Osteoblast (primary cell): ENCODE results near the gene SWAP70. TPM values are rescaled to one million over a fixed set of nuclear protein-coding genes. Genes with fewer than 3 reads are reported as not detected.

Experiments used
- DNase-seq: peaks from one replicate; pipeline ENCODE4 v3.0.0; 2011; ENCODE audit warnings: low spot score, mixed read lengths; ENCODE audit not compliant: insufficient read length; ENCODE audit errors: missing footprints
- H2AFZ ChIP-seq: 2 replicates; pipeline ENCODE4 v1.6.0; 2011; ENCODE audit warnings: mild to moderate bottlenecking, low read length
- H3K27ac ChIP-seq: 2 replicates; pipeline ENCODE4 v1.5.1; 2011; ENCODE audit warnings: mild to moderate bottlenecking, low read depth, low read length, moderate library complexity
- H3K27me3 ChIP-seq: 2 replicates; pipeline ENCODE4 v1.6.0; 2012; ENCODE audit warnings: mild to moderate bottlenecking, control low read depth, inconsistent platforms, low read length, moderate library complexity; ENCODE audit not compliant: insufficient read depth
- H3K36me3 ChIP-seq: 2 replicates; pipeline ENCODE4 v1.5.1; 2011; ENCODE audit warnings: mild to moderate bottlenecking, low read length, control low read depth, moderate library complexity; ENCODE audit not compliant: insufficient read depth
- H3K4me1 ChIP-seq: 2 replicates; pipeline ENCODE4 v1.5.1; 2011; ENCODE audit warnings: mild to moderate bottlenecking, low read length, control low read depth, moderate library complexity; ENCODE audit not compliant: insufficient read depth
- H3K4me2 ChIP-seq: 2 replicates; pipeline ENCODE4 v1.6.0; 2011; ENCODE audit warnings: mild to moderate bottlenecking, low read length; ENCODE audit not compliant: insufficient read depth
- H3K4me3 ChIP-seq: fragments of 200-600 bp; sonication (generic); 3 replicates; pipeline ENCODE4 v1.5.1; 2012; ENCODE audit warnings: mild to moderate bottlenecking, low read length, inconsistent platforms; ENCODE audit not compliant: insufficient read depth
- H3K79me2 ChIP-seq: 2 replicates; pipeline ENCODE4 v1.6.0; 2012; ENCODE audit warnings: mild to moderate bottlenecking, low read length, control low read depth, inconsistent platforms; ENCODE audit not compliant: insufficient read depth
- H3K9me3 ChIP-seq: 2 replicates; pipeline ENCODE4 v1.5.1; 2011; ENCODE audit warnings: low read depth, low read length, control low read depth
- H4K20me1 ChIP-seq: 2 replicates; pipeline ENCODE4 v1.6.0; 2012; ENCODE audit warnings: mild to moderate bottlenecking, low read length, control low read depth; ENCODE audit not compliant: insufficient read depth
- CTCF ChIP-seq: IDR thresholded peaks from 2 replicates; pipeline ENCODE4 v1.5.1; 2011; ENCODE audit warnings: mild to moderate bottlenecking, low read depth, low read length, moderate library complexity; ENCODE audit errors: extremely low read depth
- total RNA-seq: library from RNA; depleted of rRNA; stranded (reverse); fragments of >200 nt; gene quantifications from 2 replicates; pipeline ENCODE4 v1.2.3, GENCODE V29; 2012

SWAP70 gene
- total RNA-seq, 1 donor = 62.2 TPM

- no peak for TF ChIP-seq CTCF
- no peak overlapping the region for H3K4me2 ChIP-seq
Observed at GRCh38 chr11:9629064-9629463, 34.8 kb upstream of the SWAP70 start.

GRCh38 chr11:9633679-9634078, 30.2 kb upstream of the SWAP70 start:
- no peak for DNase-seq
- Histone ChIP-seq H2AFZ (no peak overlapping the region), H3K27ac (no peak overlapping the region), H4K20me1 (no peaks in the 10 kb centered on the region), H3K4me1 (no peaks in the 10 kb centered on the region), H3K27me3 (no peaks in the 10 kb centered on the region), H3K9me3 (no peaks in the 10 kb centered on the region), H3K4me2 (no peak overlapping the region), H3K36me3 (no peaks in the 10 kb centered on the region), H3K79me2 (no peaks in the 10 kb centered on the region), H3K4me3 (no peak overlapping the region)
- no peak for TF ChIP-seq CTCF

More at GRCh38 chr11:9629064-9629463, 34.8 kb upstream of the SWAP70 start:
- Histone ChIP-seq H2AFZ (no peak overlapping the region), H3K79me2 (no peaks in the 10 kb centered on the region), H3K4me3 (no peak overlapping the region), H4K20me1 (no peaks in the 10 kb centered on the region), H3K27me3 (no peaks in the 10 kb centered on the region), H3K27ac (no peak overlapping the region), H3K36me3 (no peaks in the 10 kb centered on the region), H3K9me3 (no peaks in the 10 kb centered on the region), H3K4me1 (no peaks in the 10 kb centered on the region)
- DNase-seq = no peak

DNA sequence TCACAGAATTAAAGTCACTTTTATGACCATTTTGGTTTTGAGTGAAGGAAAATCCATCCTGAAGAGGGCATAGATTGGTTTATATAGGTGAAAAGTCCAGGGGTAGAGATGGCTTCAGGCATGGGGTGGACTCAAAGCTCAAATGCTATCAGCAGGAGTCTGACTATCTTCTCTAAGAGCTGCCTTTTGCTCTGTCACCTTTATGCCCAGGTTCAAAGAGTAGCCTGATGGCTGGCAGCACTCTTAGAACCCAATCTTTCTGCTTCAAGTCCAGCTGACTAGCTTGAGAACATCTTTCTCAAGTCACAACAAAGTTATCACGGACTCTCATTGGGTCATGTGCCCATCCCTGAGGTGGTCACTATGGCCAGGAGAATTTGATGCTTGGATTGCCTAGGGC, 27.2 kb upstream of the SWAP70 start:
- no peaks in the 10 kb centered on the region for H3K36me3 ChIP-seq
- no peaks in the 10 kb centered on the region for H3K27me3 ChIP-seq
- H3K9me3 ChIP-seq = no peaks in the 10 kb centered on the region
- H3K4me2 ChIP-seq = no peak overlapping the region
- no peaks in the 10 kb centered on the region for H4K20me1 ChIP-seq
- no peak overlapping the region for H3K4me3 ChIP-seq
- no peaks in the 10 kb centered on the region for H3K4me1 ChIP-seq
- no peak overlapping the region for H2AFZ ChIP-seq
- no peak overlapping the region for H3K27ac ChIP-seq
- no peak for DNase-seq
- H3K79me2 ChIP-seq = no peaks in the 10 kb centered on the region
- TF ChIP-seq CTCF = no peak

GRCh38 chr11:9639099-9639498, 24.8 kb upstream of the SWAP70 start:
- Histone ChIP-seq H3K36me3 (no peaks in the 10 kb centered on the region), H2AFZ (no peak overlapping the region), H3K27me3 (no peaks in the 10 kb centered on the region), H3K4me2 (no peak overlapping the region), H4K20me1 (no peaks in the 10 kb centered on the region), H3K4me1 (no peaks in the 10 kb centered on the region), H3K9me3 (no peaks in the 10 kb centered on the region), H3K4me3 (no peak overlapping the region), H3K27ac (no peak overlapping the region), H3K79me2 (no peaks in the 10 kb centered on the region)
- no peak for DNase-seq
- TF ChIP-seq CTCF = no peak
